ENCODE measurements around the gene UBTD1.

The UBTD1 gene

DNA sequence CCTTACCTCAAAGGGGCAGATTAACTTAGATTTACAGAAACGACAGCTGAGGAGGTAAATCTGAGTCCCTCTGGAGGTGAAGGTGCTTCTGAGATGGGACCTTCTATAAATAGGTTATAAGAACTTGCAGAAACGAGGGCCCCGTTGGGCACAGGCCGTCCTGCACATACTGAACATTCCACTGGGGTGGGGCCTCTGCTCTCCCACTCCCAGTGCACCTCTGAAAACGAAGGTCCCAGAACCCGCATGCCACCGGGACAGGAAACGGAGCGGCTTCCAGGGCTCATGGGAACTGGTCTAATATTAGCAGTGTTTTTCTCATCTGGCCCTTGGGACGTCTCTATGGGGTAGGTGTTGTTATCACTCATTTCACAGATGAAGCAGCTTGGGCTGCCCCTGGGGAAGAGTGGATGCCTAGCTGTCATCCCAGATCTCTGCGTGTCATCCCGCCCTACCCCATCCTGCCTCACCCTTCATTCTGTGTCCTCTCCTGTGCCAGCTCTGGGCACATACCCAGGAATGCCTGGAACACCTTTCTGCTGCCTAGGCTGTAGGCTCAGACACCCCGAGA lies 110.4 kb downstream of the UBTD1 start:
- TF ChIP-seq CTCF (IDR thresholded peaks at IDR 0.05; ENCODE audit: low read depth, low read length, missing control alignments): no peak
- DNase-seq (ENCODE audit: low read depth): no peak

GRCh38 chr10:97611473-97611872 lies 112.7 kb downstream of the UBTD1 start:
- H3K4me3 ChIP-seq (ENCODE audit: low read depth, low read length): no peak overlapping the region
- no peak for DNase-seq (ENCODE audit: low read depth)
- no peak for TF ChIP-seq CTCF (IDR thresholded peaks at IDR 0.05; ENCODE audit: low read depth, low read length, missing control alignments)

More for the DNA sequence above, 110.4 kb downstream of the UBTD1 start:
- H3K4me3 ChIP-seq (ENCODE audit: low read depth, low read length): no peak overlapping the region

- TF ChIP-seq CTCF (IDR thresholded peaks at IDR 0.05; ENCODE audit: low read depth, low read length, missing control alignments): peak; percentile 19
- DNase-seq (ENCODE audit: low read depth): no peak
- H3K4me3 ChIP-seq (ENCODE audit: low read depth, low read length): no peak overlapping the region
Observed at GRCh38 chr10:97612386-97612785, 113.7 kb downstream of the UBTD1 start.

- no peak for DNase-seq (ENCODE audit: low read depth)
- no peak overlapping the region for H3K4me3 ChIP-seq (ENCODE audit: low read depth, low read length)
- TF ChIP-seq CTCF (IDR thresholded peaks at IDR 0.05; ENCODE audit: low read depth, low read length, missing control alignments): no peak
Observed at GRCh38 chr10:97618285-97618684, 119.6 kb downstream of the UBTD1 start.

GRCh38 chr10:97618733-97619132 lies 120.0 kb downstream of the UBTD1 start:
- TF ChIP-seq CTCF (IDR thresholded peaks at IDR 0.05; ENCODE audit: low read depth, low read length, missing control alignments): no peak
- DNase-seq (ENCODE audit: low read depth): no peak
- no peak overlapping the region for H3K4me3 ChIP-seq (ENCODE audit: low read depth, low read length)

Measured in GM12864 (cell line).